LNCaP clone FGC (cell line): ENCODE data around the gene CKLF.
A peak's percentile ranks its signal among the peaks of the same experiment; 100 is the strongest.
"Not testable (repeated sequence)": the region's sequence is repeated elsewhere in the genome, so short reads cannot be mapped to it uniquely, and the experiment has no call there.

ENCODE experiments used
- DNase-seq: peaks from one replicate; pipeline ENCODE4 v3.0.0-alpha.2; 2011; ENCODE audit warnings: low read depth
- H3K4me3 ChIP-seq: 2 replicates; pipeline ENCODE4 v1.5.1; 2011; ENCODE audit warnings: mild to moderate bottlenecking, low read depth, low read length, control low read depth
- TF ChIP-seq, protein P1 (sequence below): IDR thresholded peaks from 2 replicates; pipeline ENCODE4 v1.5.1; 2012; ENCODE audit warnings: mild to moderate bottlenecking; ENCODE audit not compliant: control insufficient read depth, insufficient read depth; ENCODE audit errors: extremely low read depth

CKLF gene

DNA sequence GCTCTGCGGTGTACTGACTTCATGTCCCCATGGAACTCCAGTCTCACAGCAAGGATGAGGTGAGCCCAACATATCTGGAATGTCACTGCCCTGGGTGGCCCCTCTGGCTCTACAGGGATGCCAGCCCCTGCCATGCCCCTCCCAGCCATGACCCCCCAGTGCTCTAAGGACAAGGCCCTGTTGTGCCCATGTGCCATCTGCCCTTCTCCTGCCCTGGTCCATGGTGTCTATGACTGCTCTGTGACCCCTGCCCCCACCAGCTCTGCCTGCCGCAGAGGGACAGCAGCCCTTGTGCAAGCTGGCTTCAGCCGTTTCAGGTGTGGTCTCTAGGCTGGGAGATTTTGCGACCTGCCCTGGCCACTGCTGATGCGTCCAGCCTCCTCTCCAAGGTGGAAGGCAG, 42.8 kb upstream of the CKLF start:
- DNase-seq: no peak
- no peak overlapping the region for H3K4me3 ChIP-seq
- TF ChIP-seq, protein P1, sequence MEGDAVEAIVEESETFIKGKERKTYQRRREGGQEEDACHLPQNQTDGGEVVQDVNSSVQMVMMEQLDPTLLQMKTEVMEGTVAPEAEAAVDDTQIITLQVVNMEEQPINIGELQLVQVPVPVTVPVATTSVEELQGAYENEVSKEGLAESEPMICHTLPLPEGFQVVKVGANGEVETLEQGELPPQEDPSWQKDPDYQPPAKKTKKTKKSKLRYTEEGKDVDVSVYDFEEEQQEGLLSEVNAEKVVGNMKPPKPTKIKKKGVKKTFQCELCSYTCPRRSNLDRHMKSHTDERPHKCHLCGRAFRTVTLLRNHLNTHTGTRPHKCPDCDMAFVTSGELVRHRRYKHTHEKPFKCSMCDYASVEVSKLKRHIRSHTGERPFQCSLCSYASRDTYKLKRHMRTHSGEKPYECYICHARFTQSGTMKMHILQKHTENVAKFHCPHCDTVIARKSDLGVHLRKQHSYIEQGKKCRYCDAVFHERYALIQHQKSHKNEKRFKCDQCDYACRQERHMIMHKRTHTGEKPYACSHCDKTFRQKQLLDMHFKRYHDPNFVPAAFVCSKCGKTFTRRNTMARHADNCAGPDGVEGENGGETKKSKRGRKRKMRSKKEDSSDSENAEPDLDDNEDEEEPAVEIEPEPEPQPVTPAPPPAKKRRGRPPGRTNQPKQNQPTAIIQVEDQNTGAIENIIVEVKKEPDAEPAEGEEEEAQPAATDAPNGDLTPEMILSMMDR: no peak

DNA sequence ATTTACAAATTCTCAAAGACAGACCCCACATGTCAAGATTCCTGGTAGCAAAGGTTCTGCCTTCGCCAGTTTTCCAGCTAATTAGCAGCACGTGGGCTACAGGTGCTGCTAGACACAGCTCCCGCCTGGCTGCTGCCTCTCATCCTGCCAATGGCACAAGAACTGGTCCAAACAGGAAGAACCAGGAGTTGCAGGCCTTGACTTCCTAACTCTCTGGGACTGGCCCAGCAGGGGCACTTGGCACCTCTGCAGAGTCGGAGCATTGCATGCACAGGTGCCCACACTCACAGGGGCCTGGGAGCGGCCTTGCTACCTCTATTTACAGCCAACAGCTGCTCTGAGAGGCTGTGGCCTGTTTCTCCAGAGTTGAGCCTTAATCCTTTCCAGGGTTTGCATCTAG, 42.1 kb upstream of the CKLF start:
- H3K4me3 ChIP-seq: no peak overlapping the region
- TF ChIP-seq, protein P1: no peak
- DNase-seq: peak; percentile 56

DNA sequence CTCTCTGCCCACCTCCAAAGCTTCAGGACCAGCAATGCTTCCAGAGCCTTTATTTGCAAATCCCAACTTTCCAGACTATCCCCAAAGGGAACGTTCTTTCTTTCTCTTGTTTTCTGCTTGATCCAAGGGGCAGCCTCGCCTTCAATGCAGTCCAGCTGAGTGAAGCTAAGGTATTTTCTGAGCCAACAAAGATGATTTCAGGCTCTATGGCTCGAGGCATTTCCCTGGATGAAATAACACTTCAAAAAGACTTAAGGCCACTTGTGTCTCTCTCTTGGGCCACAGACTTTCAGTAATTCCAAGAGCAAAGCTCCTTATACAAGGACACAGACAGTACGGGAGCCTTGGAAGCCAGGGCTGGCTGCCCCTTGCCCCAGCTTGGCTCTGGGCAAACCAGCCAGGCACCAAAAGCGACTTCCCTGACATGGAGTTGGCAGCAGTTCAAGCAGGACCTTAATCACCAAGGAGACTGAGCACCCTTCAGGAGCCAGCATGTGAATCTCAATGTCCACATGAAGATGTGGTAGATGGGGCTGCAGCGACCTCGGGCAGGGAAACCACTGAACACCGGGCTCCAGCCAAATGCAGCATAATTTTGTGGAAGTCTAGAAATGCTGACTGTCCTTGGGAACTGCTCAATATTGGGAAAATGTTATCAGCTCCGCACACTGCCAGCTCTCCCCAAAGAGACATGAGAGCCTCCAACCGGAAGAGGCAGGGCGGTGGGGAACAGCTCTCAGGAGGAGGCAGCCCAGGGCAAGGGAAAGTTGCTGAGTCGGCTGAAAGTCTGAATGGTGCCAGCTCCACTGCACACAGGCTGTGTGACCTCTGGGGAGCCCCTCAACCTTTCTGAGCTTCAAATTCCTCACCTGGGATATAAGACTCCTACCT, 41.4 kb upstream of the CKLF start:
- TF ChIP-seq, protein P1: no peak
- H3K4me3 ChIP-seq: no peak overlapping the region
- peak; percentile 64 for DNase-seq

DNA sequence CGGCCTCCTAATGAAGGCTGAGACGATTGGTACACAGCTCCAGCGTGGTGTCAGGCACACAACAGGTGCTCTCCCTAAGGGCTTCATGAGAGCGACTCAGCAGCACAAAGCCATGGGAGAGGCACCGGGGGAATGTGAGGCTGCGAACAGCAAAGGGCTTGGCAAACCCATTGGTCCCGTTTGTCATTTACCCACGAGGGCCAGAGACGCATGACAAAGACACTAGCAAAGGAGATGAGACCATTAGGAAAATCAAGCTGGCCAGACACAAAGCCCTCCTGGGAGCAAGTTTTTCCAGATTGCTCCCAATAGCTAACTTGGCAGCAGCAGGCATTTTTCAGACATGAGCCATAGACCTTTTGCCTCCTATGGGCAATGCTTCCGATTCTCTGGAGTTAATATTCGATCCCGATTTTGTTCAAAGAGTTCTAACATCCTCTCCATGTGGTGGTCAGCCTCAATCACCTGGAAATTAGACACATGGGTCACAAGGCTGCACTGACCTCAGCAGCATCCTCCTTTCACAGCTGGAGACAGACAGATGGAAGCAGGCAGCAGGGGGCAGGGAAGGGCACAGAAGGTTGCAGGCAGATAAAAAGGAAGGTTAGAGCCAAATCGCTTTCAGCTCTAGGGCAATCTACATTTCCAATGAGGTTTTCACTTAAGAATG, 40.6 kb upstream of the CKLF start:
- no peak overlapping the region for H3K4me3 ChIP-seq
- no peak for DNase-seq
- TF ChIP-seq, protein P1: 0 out of 2 replicates have a peak, but pooled peaks have one; percentile 7

DNA sequence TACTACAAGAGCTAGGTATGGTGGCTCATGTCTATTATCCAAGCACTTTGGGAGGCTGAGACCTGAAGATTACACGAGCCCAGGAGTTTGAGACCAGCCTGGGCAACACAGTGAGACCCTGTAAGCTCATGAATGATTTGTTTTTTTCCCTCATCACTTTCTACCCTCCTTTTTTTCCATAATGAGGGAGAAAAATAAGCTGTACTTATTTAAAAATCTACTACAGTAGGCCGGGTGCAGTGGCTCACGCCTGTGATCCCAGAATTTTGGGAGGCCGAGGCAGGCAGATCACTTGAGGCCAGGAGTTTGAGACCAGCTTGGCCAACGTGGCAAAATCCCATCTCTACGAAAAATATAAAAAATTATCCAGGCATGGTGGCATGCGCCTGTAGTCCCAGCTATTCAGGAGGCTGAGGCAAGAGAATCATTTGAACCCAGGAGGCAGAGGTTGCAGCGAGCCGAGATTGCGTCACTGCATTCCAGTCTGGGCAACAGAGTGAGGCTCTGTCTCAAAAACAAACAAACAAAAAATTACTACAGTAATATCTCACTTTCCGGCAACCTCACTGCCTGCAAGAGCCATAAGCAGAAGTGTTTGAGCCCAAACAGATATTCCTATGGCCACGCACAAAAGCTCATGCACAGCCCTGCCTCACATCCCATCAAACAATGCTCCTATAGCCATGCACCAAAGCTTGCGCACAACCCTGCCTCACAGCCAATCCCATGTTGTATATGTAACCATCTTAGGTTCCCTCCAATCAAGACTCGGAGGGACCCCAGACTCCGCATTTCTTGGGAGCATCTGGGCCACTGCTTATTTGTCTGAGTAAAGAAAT, 39.9 kb upstream of the CKLF start:
- TF ChIP-seq, protein P1: no peak
- H3K4me3 ChIP-seq: no peak overlapping the region
- DNase-seq: no peak

DNA sequence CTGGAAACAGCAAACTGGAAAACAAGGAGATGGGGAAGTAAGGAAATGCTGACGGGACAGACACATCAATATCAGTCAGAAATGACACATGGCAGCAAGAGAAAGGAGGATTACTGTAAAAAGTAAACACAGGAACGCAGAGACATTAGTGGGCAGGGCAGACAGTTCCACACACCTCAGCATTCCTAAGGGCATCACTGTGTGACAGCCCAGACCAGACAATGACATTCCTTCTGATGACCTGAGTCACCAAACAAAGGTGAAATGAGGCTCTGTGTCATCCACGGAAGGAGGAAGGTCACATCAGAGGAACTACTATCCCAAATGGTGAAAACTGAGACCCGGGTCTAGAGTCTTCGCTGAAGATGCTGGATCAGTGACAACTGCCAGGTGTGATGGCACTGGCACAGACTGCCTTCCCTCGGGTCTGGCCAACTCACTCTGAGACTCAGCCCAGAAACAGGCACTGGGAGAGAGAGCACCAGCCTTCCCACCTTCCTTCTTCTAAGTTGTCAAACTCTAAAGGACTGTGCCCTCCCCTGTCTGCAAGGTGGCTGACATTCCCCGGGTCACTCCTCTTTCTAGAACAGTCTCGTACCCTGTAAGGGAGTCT, 39.2 kb upstream of the CKLF start:
- DNase-seq: no peak
- TF ChIP-seq, protein P1: no peak
- no peak overlapping the region for H3K4me3 ChIP-seq

DNA sequence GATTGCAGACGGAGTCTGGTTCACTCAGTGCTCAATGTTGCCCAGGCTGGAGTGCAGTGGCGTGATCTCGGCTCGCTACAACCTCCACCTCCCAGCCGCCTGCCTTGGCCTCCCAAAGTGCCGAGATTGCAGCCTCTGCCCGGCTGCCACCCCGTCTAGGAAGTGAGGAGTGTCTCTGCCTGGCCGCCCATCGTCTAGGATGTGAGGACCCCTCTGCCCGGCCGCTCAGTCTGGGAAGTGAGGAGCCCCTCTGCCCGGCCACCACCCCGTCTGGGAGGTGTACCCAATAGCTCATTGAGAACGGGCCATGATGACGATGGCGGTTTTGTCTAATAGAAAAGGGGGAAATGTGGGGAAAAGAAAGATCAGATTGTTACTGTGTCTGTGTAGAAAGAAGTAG, 38.0 kb upstream of the CKLF start:
- not testable (repeated sequence) for H3K4me3 ChIP-seq, DNase-seq

DNA sequence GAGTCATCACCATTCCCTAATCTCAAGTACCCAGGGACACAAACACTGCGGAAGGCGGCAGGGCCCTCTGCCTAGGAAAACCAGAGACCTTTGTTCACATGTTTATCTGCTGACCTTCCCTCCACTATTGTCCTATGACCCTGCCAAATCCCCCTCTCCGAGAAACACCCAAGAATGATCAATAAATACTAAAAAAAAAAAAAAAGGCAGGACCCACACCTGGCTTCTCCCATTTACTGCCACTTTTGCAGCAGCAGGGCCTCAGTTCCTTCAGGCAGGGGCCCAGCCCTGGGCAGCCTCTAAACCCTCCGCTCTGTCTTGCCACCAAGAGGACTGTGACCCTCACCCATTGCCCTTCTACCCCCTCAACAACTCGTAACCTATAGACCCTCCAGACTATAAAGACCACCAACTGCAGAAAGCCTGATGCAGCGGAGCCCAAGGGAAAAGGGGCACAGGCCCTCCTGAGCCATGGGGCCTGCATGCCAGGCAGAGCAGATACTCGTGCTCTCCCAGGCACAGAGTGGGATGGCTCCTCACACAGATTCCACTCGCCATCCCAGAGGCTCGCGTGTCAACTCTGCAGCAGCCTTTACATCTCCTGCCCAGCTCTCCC, 37.3 kb upstream of the CKLF start:
- H3K4me3 ChIP-seq, DNase-seq: not testable (repeated sequence)
